ENCODE data around the gene C2orf81. TPM values are rescaled to one million over a fixed set of nuclear protein-coding genes. Genes with fewer than 3 reads are reported as not detected.
A peak's percentile ranks its signal among the peaks of the same experiment; 100 is the strongest.

Gene C2orf81
- total RNA-seq, 1 experiment from 2014 or later: 2.9 TPM

DNA sequence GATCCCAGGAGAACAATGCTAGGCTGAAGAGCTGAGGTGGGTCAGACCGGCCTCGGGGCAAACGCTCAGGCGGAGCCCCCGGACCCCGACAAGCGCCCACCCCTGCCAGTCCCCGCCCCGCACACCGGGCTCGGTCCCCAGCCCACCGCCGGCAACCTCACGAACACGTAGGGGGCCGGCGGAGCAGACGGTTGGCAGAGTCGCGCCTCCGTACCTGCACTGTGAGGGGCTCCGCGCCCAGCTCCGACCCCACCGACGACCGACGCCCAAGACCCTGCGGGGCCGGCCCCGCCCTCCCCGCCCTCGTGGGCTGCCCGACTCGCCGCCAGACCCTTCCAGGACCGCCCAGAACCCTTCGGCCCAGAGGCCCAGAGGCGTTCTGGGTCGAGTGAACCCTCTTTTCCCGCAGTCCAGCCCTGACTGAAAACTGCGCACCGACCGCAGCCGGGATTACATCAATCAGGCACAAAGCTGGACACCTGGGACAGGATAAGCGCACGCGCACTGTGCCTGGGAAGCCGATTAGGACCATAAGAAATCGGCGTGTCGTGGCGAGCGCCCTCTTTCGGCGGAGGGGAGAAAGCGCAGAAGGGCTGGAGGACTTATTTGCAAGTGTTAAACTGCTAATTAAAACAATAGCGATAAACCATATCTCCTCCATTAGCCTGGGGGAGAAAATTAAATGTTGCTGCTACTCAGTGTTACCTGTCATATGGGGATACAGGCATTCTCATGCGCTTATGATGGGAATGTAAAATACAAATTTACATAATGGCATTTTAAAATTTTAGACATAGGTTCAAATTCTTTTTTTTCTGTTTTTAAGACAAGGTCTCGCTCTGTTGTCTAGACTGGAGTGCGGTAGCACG lies 29.6 kb downstream of the C2orf81 start (continued):
- TF ChIP-seq NFATC4 (CRISPR knock-in tag; IDR thresholded peaks at IDR 0.05) (no peak), ETV6 (CRISPR knock-in tag; IDR thresholded peaks at IDR 0.05) (no peak), SP1 (CRISPR knock-in tag; conservative IDR thresholded peaks at IDR 0.05) (peak; percentile 53), ZNF423 (CRISPR knock-in tag; IDR thresholded peaks at IDR 0.05) (no peak), HMGXB4 (CRISPR knock-in tag; IDR thresholded peaks at IDR 0.05) (peak; percentile 78), GTF2I (CRISPR knock-in tag; conservative IDR thresholded peaks at IDR 0.05) (no peak), FOXP1 (CRISPR knock-in tag; IDR thresholded peaks at IDR 0.05; ENCODE audit: borderline replicate concordance) (no peak), MXD4 (CRISPR knock-in tag; IDR thresholded peaks at IDR 0.05; ENCODE audit: borderline replicate concordance) (no peak), TEAD1 (CRISPR knock-in tag; IDR thresholded peaks at IDR 0.05) (no peak), RORB (CRISPR knock-in tag; IDR thresholded peaks at IDR 0.05) (no peak), OVOL2 (CRISPR knock-in tag; IDR thresholded peaks at IDR 0.05; ENCODE audit: borderline replicate concordance) (no peak), SOX15 (CRISPR knock-in tag; IDR thresholded peaks at IDR 0.05) (no peak), NR1H2 (CRISPR knock-in tag; IDR thresholded peaks at IDR 0.05) (no peak), TEAD4 (CRISPR knock-in tag; IDR thresholded peaks at IDR 0.05) (no peak), ZNF232 (CRISPR knock-in tag; IDR thresholded peaks at IDR 0.05) (no peak)
- TF ChIP-seq, protein P1, sequence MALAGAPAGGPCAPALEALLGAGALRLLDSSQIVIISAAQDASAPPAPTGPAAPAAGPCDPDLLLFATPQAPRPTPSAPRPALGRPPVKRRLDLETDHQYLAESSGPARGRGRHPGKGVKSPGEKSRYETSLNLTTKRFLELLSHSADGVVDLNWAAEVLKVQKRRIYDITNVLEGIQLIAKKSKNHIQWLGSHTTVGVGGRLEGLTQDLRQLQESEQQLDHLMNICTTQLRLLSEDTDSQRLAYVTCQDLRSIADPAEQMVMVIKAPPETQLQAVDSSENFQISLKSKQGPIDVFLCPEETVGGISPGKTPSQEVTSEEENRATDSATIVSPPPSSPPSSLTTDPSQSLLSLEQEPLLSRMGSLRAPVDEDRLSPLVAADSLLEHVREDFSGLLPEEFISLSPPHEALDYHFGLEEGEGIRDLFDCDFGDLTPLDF (CRISPR knock-in tag; IDR thresholded peaks at IDR 0.05): no peak
- TF ChIP-seq, protein P2, sequence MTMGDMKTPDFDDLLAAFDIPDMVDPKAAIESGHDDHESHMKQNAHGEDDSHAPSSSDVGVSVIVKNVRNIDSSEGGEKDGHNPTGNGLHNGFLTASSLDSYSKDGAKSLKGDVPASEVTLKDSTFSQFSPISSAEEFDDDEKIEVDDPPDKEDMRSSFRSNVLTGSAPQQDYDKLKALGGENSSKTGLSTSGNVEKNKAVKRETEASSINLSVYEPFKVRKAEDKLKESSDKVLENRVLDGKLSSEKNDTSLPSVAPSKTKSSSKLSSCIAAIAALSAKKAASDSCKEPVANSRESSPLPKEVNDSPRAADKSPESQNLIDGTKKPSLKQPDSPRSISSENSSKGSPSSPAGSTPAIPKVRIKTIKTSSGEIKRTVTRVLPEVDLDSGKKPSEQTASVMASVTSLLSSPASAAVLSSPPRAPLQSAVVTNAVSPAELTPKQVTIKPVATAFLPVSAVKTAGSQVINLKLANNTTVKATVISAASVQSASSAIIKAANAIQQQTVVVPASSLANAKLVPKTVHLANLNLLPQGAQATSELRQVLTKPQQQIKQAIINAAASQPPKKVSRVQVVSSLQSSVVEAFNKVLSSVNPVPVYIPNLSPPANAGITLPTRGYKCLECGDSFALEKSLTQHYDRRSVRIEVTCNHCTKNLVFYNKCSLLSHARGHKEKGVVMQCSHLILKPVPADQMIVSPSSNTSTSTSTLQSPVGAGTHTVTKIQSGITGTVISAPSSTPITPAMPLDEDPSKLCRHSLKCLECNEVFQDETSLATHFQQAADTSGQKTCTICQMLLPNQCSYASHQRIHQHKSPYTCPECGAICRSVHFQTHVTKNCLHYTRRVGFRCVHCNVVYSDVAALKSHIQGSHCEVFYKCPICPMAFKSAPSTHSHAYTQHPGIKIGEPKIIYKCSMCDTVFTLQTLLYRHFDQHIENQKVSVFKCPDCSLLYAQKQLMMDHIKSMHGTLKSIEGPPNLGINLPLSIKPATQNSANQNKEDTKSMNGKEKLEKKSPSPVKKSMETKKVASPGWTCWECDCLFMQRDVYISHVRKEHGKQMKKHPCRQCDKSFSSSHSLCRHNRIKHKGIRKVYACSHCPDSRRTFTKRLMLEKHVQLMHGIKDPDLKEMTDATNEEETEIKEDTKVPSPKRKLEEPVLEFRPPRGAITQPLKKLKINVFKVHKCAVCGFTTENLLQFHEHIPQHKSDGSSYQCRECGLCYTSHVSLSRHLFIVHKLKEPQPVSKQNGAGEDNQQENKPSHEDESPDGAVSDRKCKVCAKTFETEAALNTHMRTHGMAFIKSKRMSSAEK (CRISPR knock-in tag; IDR thresholded peaks at IDR 0.05; ENCODE audit: borderline replicate concordance): no peak
- TF ChIP-seq, protein P3, sequence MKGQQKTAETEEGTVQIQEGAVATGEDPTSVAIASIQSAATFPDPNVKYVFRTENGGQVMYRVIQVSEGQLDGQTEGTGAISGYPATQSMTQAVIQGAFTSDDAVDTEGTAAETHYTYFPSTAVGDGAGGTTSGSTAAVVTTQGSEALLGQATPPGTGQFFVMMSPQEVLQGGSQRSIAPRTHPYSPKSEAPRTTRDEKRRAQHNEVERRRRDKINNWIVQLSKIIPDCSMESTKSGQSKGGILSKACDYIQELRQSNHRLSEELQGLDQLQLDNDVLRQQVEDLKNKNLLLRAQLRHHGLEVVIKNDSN (CRISPR knock-in tag; IDR thresholded peaks at IDR 0.05): 0 out of 2 replicates have a peak, but pooled peaks have one; percentile 29
- TF ChIP-seq, protein P4, sequence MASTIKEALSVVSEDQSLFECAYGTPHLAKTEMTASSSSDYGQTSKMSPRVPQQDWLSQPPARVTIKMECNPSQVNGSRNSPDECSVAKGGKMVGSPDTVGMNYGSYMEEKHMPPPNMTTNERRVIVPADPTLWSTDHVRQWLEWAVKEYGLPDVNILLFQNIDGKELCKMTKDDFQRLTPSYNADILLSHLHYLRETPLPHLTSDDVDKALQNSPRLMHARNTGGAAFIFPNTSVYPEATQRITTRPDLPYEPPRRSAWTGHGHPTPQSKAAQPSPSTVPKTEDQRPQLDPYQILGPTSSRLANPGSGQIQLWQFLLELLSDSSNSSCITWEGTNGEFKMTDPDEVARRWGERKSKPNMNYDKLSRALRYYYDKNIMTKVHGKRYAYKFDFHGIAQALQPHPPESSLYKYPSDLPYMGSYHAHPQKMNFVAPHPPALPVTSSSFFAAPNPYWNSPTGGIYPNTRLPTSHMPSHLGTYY (CRISPR knock-in tag; IDR thresholded peaks at IDR 0.05): 0 out of 2 replicates have a peak, but pooled peaks have one; percentile 66
- TF ChIP-seq, protein P5, sequence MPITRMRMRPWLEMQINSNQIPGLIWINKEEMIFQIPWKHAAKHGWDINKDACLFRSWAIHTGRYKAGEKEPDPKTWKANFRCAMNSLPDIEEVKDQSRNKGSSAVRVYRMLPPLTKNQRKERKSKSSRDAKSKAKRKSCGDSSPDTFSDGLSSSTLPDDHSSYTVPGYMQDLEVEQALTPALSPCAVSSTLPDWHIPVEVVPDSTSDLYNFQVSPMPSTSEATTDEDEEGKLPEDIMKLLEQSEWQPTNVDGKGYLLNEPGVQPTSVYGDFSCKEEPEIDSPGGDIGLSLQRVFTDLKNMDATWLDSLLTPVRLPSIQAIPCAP (CRISPR knock-in tag; IDR thresholded peaks at IDR 0.05): no peak
- TF ChIP-seq, protein P6, sequence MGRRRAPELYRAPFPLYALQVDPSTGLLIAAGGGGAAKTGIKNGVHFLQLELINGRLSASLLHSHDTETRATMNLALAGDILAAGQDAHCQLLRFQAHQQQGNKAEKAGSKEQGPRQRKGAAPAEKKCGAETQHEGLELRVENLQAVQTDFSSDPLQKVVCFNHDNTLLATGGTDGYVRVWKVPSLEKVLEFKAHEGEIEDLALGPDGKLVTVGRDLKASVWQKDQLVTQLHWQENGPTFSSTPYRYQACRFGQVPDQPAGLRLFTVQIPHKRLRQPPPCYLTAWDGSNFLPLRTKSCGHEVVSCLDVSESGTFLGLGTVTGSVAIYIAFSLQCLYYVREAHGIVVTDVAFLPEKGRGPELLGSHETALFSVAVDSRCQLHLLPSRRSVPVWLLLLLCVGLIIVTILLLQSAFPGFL (CRISPR knock-in tag; IDR thresholded peaks at IDR 0.05; ENCODE audit: borderline replicate concordance): no peak
- TF ChIP-seq, protein P7, sequence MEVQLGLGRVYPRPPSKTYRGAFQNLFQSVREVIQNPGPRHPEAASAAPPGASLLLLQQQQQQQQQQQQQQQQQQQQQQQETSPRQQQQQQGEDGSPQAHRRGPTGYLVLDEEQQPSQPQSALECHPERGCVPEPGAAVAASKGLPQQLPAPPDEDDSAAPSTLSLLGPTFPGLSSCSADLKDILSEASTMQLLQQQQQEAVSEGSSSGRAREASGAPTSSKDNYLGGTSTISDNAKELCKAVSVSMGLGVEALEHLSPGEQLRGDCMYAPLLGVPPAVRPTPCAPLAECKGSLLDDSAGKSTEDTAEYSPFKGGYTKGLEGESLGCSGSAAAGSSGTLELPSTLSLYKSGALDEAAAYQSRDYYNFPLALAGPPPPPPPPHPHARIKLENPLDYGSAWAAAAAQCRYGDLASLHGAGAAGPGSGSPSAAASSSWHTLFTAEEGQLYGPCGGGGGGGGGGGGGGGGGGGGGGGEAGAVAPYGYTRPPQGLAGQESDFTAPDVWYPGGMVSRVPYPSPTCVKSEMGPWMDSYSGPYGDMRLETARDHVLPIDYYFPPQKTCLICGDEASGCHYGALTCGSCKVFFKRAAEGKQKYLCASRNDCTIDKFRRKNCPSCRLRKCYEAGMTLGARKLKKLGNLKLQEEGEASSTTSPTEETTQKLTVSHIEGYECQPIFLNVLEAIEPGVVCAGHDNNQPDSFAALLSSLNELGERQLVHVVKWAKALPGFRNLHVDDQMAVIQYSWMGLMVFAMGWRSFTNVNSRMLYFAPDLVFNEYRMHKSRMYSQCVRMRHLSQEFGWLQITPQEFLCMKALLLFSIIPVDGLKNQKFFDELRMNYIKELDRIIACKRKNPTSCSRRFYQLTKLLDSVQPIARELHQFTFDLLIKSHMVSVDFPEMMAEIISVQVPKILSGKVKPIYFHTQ (CRISPR knock-in tag; IDR thresholded peaks at IDR 0.05): no peak
- TF ChIP-seq, protein P8, sequence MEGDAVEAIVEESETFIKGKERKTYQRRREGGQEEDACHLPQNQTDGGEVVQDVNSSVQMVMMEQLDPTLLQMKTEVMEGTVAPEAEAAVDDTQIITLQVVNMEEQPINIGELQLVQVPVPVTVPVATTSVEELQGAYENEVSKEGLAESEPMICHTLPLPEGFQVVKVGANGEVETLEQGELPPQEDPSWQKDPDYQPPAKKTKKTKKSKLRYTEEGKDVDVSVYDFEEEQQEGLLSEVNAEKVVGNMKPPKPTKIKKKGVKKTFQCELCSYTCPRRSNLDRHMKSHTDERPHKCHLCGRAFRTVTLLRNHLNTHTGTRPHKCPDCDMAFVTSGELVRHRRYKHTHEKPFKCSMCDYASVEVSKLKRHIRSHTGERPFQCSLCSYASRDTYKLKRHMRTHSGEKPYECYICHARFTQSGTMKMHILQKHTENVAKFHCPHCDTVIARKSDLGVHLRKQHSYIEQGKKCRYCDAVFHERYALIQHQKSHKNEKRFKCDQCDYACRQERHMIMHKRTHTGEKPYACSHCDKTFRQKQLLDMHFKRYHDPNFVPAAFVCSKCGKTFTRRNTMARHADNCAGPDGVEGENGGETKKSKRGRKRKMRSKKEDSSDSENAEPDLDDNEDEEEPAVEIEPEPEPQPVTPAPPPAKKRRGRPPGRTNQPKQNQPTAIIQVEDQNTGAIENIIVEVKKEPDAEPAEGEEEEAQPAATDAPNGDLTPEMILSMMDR (IDR thresholded peaks at IDR 0.05): peak; percentile 92

Data from WTC11 (cell line).